H1 (cell line): ENCODE measurements around the gene HSPBP1. TPM values are rescaled to one million over a fixed set of nuclear protein-coding genes. Genes with fewer than 3 reads are reported as not detected.

Experiments used
- ASH2L ChIP-seq: fragments of 200-600, 300-600 bp; sonication (generic); IDR thresholded peaks from one replicate; pipeline ENCODE4 v1.7.1; 2017; ENCODE audit warnings: low read length
- CREB1 ChIP-seq: IDR thresholded peaks from 2 replicates; pipeline ENCODE4 v1.6.1; 2012; ENCODE audit warnings: inconsistent platforms
- EGR1 ChIP-seq: IDR thresholded peaks from 2 replicates; pipeline ENCODE4 v1.6.1; 2011; ENCODE audit warnings: low read depth, low read length, borderline replicate concordance
- GABPA ChIP-seq: IDR thresholded peaks from 2 replicates; pipeline ENCODE4 v1.6.1; 2011; ENCODE audit warnings: mild to moderate bottlenecking, low read length, moderate library complexity, borderline replicate concordance; ENCODE audit not compliant: insufficient read depth
- GTF2F1 ChIP-seq: IDR thresholded peaks from 2 replicates; pipeline ENCODE4 v1.6.1; 2012; ENCODE audit warnings: low read depth, low read length, improper control_type of control experiment, borderline replicate concordance
- RFX5 ChIP-seq: IDR thresholded peaks from 2 replicates; pipeline ENCODE4 v1.6.1; 2011; ENCODE audit warnings: low read depth, low read length, improper control_type of control experiment, borderline replicate concordance
- SIX5 ChIP-seq: IDR thresholded peaks from 2 replicates; pipeline ENCODE4 v1.6.1; 2011; ENCODE audit warnings: mild to moderate bottlenecking, low read depth, low read length
- TEAD4 ChIP-seq: IDR thresholded peaks from 2 replicates; pipeline ENCODE4 v1.6.1; 2012; ENCODE audit warnings: low read depth, low read length, inconsistent platforms, mixed read lengths
- polyA plus RNA-seq, 7 experiments: library from polyadenylated mRNA; depleted of rRNA in 3 of 7; stranded (reverse) in 5 of 7; unstranded in 2 of 7; fragments of >200 nt in 5 of 7; fragments of 200-250 nt in 2 of 7; gene quantifications; 1 replicate in 5 of 7; 2 replicates in 1 of 7; 4 replicates in 1 of 7; pipeline versions ENCODE4 v1.2.1 to v1.2.3, GENCODE V29; 2011 to 2013; ENCODE audit warnings: missing spikeins in 2 of 7, mixed read lengths in 2 of 7
- total RNA-seq: library from RNA; stranded (reverse); fragmentation: NEBNext Ultra II Directional; extraction: Animal tissue kit (Norgen Biotek cat#: 25700); gene quantifications from 2 replicates; pipeline ENCODE4 v1.2.1, GENCODE V29; 2021

The HSPBP1 gene
- total and polyA plus RNA-seq, 2 of the 8 experiments (the other 6 are each of a cell fraction or from before 2014, with no cell fraction given) = 63.4 to 100 TPM

GRCh38 chr19:55241935-55242464, 37.9 kb downstream of the HSPBP1 start (continued):
- TF ChIP-seq ASH2L (no peak), CREB1 (no peak), GTF2F1 (no peak), EGR1 (no peak), GABPA (no peak), TEAD4 (no peak), RFX5 (no peak), SIX5 (no peak)
